NCI-H128 (cell line): Measurements from ENCODE around the gene KASH5.

Source experiments
- DNase-seq: peaks from one replicate; lab custom pipeline; 2025; ENCODE audit not compliant: unreplicated experiment; lab: John Stamatoyannopoulos, UW

KASH5 gene

GRCh38 chr19:49387936-49388372, at the start of gene KASH5:
Gene KASH5, plus strand, starts transcription at chr19:49388249. Its CDS starts 2,635 bp downstream, at chr19:49390884.
- no peak for DNase-seq

GRCh38 chr19:49338691-49339300, 49.3 kb upstream of the KASH5 start:
- DNase-seq: no peak

- DNase-seq: no peak
These were observed 48.6 kb upstream of the KASH5 start for GRCh38 chr19:49339301-49340068.

- no peak for DNase-seq
These were observed 47.8 kb upstream of the KASH5 start for GRCh38 chr19:49340069-49340864.

GRCh38 chr19:49340865-49341718, 47.0 kb upstream of the KASH5 start:
- DNase-seq: no peak

- DNase-seq: no peak
These were observed 45.7 kb upstream of the KASH5 start for GRCh38 chr19:49342291-49342721.

- DNase-seq: no peak
These were observed 44.9 kb upstream of the KASH5 start for GRCh38 chr19:49343123-49343522.

GRCh38 chr19:49344505-49345423, 43.3 kb upstream of the KASH5 start:
- DNase-seq: no peak

GRCh38 chr19:49347191-49347590, 40.9 kb upstream of the KASH5 start:
- DNase-seq: no peak

- no peak for DNase-seq
These were observed 40.2 kb upstream of the KASH5 start for GRCh38 chr19:49347835-49348234.

- no peak for DNase-seq
These were observed 39.5 kb upstream of the KASH5 start for GRCh38 chr19:49348305-49349189.

GRCh38 chr19:49349567-49349966, 38.5 kb upstream of the KASH5 start:
- no peak for DNase-seq

GRCh38 chr19:49355909-49356353, 32.1 kb upstream of the KASH5 start:
- no peak for DNase-seq

GRCh38 chr19:49356382-49356781, 31.7 kb upstream of the KASH5 start:
- DNase-seq: no peak

- no peak for DNase-seq
These were observed 30.9 kb upstream of the KASH5 start for GRCh38 chr19:49357186-49357585.

- no peak for DNase-seq
These were observed 27.9 kb upstream of the KASH5 start for GRCh38 chr19:49359851-49360820.

- peak; percentile 30 for DNase-seq
These were observed 26.5 kb upstream of the KASH5 start for GRCh38 chr19:49361438-49362047.
